Hepatocyte (in vitro differentiated cells): Measurements from ENCODE around the gene CHAD.

Experiments used
- CTCF ChIP-seq: fragments of 200-600 bp; sonication (generic); IDR thresholded peaks from 2 replicates; pipeline ENCODE4 v1.5.1; 2016; ENCODE audit warnings: antibody characterized with exemption, mild to moderate bottlenecking; ENCODE audit not compliant: poor library complexity
- EZH2 ChIP-seq: fragments of 200-600 bp; sonication (generic); IDR thresholded peaks from 2 replicates; pipeline ENCODE4 v1.6.1; 2016; ENCODE audit warnings: antibody characterized with exemption, mild to moderate bottlenecking, borderline replicate concordance
- EZH2phosphoT487 ChIP-seq: fragments of 200-600 bp; sonication (generic); IDR thresholded peaks from one replicate; pipeline ENCODE4 v1.6.1; 2018; ENCODE audit warnings: antibody characterized with exemption, mild to moderate bottlenecking, low read depth, moderate library complexity; ENCODE audit not compliant: unreplicated experiment, severe bottlenecking

DNA sequence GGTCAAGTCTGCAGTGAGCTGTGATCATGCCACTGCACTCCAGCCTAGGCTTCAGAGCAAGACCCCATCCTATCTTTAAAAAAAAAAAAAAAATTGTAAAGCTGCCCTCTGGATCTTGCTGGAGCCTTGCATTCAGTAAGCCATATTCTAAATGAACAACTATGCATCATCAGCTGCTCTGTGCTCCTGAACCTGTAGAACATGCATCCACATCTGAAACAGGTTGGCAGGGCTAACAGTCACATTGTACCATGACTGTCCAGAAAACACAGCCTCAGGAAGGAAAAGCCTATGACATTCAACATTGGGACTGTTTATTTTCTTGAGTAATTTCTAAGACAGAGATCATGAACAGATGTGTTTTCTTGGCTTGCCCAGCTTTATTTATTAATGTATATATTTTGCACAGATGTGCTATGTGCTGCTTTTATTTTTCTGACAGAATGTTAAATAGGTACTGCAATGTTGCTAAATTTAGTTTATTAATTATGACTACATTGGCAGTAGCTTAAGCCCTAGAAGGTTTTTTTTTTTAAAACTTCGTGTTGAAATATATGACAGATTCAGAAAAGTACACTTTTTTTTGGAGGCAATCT lies 22.9 kb downstream of the CHAD start:
- TF ChIP-seq CTCF (no peak), EZH2phosphoT487 (no peak), EZH2 (no peak)
